Activated CD4-positive, alpha-beta T cell treated with anti-CD3 and anti-CD28 coated beads for 4 hours (primary cell): ENCODE data around the gene SPAG16.

Experiments used
- DNase-seq, 2 donors: peaks; one replicate each; pipeline ENCODE4 v3.0.0-alpha.2; 2020

SPAG16 gene

GRCh38 chr2:214311931-214312749 is 1027.9 kb downstream of the SPAG16 start:
- DNase-seq: no peak

GRCh38 chr2:214315324-214315723 is 1031.1 kb downstream of the SPAG16 start:
- DNase-seq: no peak

- no peak for DNase-seq
These were observed 1035.9 kb downstream of the SPAG16 start for GRCh38 chr2:214320211-214320610.

- no peak for DNase-seq
These were observed 1038.4 kb downstream of the SPAG16 start for GRCh38 chr2:214322662-214323061.

GRCh38 chr2:214325404-214325803 is 1041.1 kb downstream of the SPAG16 start:
- no peak for DNase-seq

- no peak for DNase-seq
These were observed 1044.7 kb downstream of the SPAG16 start for GRCh38 chr2:214328941-214329340.

GRCh38 chr2:214341646-214342045 is 1057.4 kb downstream of the SPAG16 start:
- no peak for DNase-seq

- no peak for DNase-seq
These were observed 1074.2 kb downstream of the SPAG16 start for GRCh38 chr2:214358506-214358905.

- DNase-seq: no peak
These were observed 1076.9 kb downstream of the SPAG16 start for GRCh38 chr2:214361116-214361515.

- no peak for DNase-seq
These were observed 1081.3 kb downstream of the SPAG16 start for GRCh38 chr2:214365549-214365948.

- DNase-seq: no peak
These were observed 1082.9 kb downstream of the SPAG16 start for GRCh38 chr2:214367171-214367570.

- no peak for DNase-seq
These were observed 1092.5 kb downstream of the SPAG16 start for GRCh38 chr2:214376618-214377285.

- DNase-seq: no peak
These were observed 1093.0 kb downstream of the SPAG16 start for GRCh38 chr2:214377286-214377624.

- no peak for DNase-seq
These were observed 1094.3 kb downstream of the SPAG16 start for GRCh38 chr2:214378455-214379103.

- no peak for DNase-seq
These were observed 1095.0 kb downstream of the SPAG16 start for GRCh38 chr2:214379227-214379626.

GRCh38 chr2:214380681-214381080 is 1096.4 kb downstream of the SPAG16 start:
- no peak for DNase-seq

- no peak for DNase-seq
These were observed 1098.0 kb downstream of the SPAG16 start for GRCh38 chr2:214382229-214382628.

- DNase-seq: no peak
These were observed 1102.5 kb downstream of the SPAG16 start for GRCh38 chr2:214386720-214387119.

GRCh38 chr2:214389334-214389733 is 1105.1 kb downstream of the SPAG16 start:
- no peak for DNase-seq

- DNase-seq: no peak
These were observed 1109.5 kb downstream of the SPAG16 start for GRCh38 chr2:214393796-214394195.

GRCh38 chr2:214395040-214395439 is 1110.8 kb downstream of the SPAG16 start:
- DNase-seq: no peak

GRCh38 chr2:214401580-214401979 is 1117.3 kb downstream of the SPAG16 start:
- DNase-seq: no peak

GRCh38 chr2:214410128-214410775 is 1126.0 kb downstream of the SPAG16 start:
- DNase-seq: no peak
